Colonic mucosa (tissue), 4 donors: ENCODE measurements around the gene RASGEF1C. TPM values are rescaled to one million over a fixed set of nuclear protein-coding genes. Genes with fewer than 3 reads are reported as not detected.

Experiments used
- DNase-seq: peaks from one replicate; pipeline ENCODE4 v3.0.0-alpha.2; 2020
- H3K27ac ChIP-seq: fragments of 200-600 bp; one replicate; pipeline ENCODE4 v1.8.0; 2021
- H3K27me3 ChIP-seq: fragments of 200-600 bp; one replicate; pipeline ENCODE4 v1.8.0; 2021
- H3K36me3 ChIP-seq: fragments of 200-600 bp; one replicate; pipeline ENCODE4 v1.8.0; 2021
- H3K4me1 ChIP-seq: fragments of 200-600 bp; one replicate; pipeline ENCODE4 v1.8.0; 2021; ENCODE audit warnings: mild to moderate bottlenecking
- H3K4me3 ChIP-seq: fragments of 200-600 bp; one replicate; pipeline ENCODE4 v1.8.0; 2021
- H3K9ac ChIP-seq, 2 donors: one replicate each; pipeline ENCODE4 v1.7.0; 2013; ENCODE audit warnings: control low read depth in 2 of 2, low read depth in 2 of 2, low read length in 2 of 2
- H3K9me3 ChIP-seq: fragments of 200-600 bp; one replicate; pipeline ENCODE4 v1.8.0; 2021
- intact Hi-C: fragments of 100-400 bp; cut with DNase I; formaldehyde crosslinking; loops from one replicate; pipeline ENCODE4 v1.14.1; 2022
- total RNA-seq, 2 donors: library from RNA; stranded (reverse); fragmentation: NEBNext Ultra II Directional in 1 of 2; extraction: Animal tissue kit (Norgen Biotek cat#: 25700) in 1 of 2; gene quantifications; one replicate each; pipeline ENCODE4 v1.2.1, GENCODE V29; 2021
- TF ChIP-seq, protein P1 (sequence below): fragments of 200-600 bp; IDR thresholded peaks from one replicate; pipeline ENCODE4 v1.8.0; 2022; ENCODE audit warnings: antibody characterized with exemption, mild to moderate bottlenecking
- donor health status: healthy.
- donor health status: DM: no; HTN: no; CAD: no.
- donor health status: DM: no; HTN: no; CAD: no.

RASGEF1C gene
- total RNA-seq, 2 donors from 2014 or later: 0.85 TPM; not detected in 1

GRCh38 chr5:180214870-180215770 is 6.1 kb upstream of the RASGEF1C start:
- no peak overlapping the region for H3K27ac ChIP-seq
- H3K9me3 ChIP-seq: no peaks in the 10 kb centered on the region
- intact Hi-C loops: no loop called here
- TF ChIP-seq, protein P1, sequence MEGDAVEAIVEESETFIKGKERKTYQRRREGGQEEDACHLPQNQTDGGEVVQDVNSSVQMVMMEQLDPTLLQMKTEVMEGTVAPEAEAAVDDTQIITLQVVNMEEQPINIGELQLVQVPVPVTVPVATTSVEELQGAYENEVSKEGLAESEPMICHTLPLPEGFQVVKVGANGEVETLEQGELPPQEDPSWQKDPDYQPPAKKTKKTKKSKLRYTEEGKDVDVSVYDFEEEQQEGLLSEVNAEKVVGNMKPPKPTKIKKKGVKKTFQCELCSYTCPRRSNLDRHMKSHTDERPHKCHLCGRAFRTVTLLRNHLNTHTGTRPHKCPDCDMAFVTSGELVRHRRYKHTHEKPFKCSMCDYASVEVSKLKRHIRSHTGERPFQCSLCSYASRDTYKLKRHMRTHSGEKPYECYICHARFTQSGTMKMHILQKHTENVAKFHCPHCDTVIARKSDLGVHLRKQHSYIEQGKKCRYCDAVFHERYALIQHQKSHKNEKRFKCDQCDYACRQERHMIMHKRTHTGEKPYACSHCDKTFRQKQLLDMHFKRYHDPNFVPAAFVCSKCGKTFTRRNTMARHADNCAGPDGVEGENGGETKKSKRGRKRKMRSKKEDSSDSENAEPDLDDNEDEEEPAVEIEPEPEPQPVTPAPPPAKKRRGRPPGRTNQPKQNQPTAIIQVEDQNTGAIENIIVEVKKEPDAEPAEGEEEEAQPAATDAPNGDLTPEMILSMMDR: no peak
- no peaks in the 10 kb centered on the region for H3K36me3 ChIP-seq
- no peak overlapping the region for H3K4me3 ChIP-seq
- no peaks in the 10 kb centered on the region for H3K4me1 ChIP-seq
- no peak for DNase-seq
- H3K9ac ChIP-seq: no peak overlapping the region
- H3K27me3 ChIP-seq: no peaks in the 10 kb centered on the region

- H3K4me1 ChIP-seq: no peaks in the 10 kb centered on the region
- no peak overlapping the region for H3K27ac ChIP-seq
- no peak overlapping the region for H3K4me3 ChIP-seq
- no peak overlapping the region for H3K9ac ChIP-seq
- H3K36me3 ChIP-seq: no peaks in the 10 kb centered on the region
- no peaks in the 10 kb centered on the region for H3K9me3 ChIP-seq
- TF ChIP-seq, protein P1: no peak
- H3K27me3 ChIP-seq: no peaks in the 10 kb centered on the region
- intact Hi-C loops: no loop called here
- DNase-seq: no peak
Measured at GRCh38 chr5:180213657-180214207, 4.7 kb upstream of the RASGEF1C start.

DNA sequence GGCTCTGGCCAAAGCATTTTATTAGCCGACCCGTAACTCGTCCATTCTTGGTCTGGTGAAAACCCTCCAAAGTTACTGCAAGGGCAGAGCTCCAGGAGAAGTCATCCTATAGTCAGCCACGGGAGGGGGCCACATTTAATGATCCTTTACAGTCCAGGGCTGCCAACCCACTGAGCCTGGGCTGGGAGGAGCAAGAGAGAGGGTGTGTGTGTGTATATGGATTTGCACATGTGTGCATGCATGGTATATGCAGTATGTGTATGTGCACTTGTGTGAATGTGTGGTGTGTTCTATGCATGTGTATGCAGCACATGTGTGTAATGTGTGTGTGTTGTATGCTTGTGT is 4.2 kb upstream of the RASGEF1C start:
- Histone ChIP-seq H3K4me1 (no peaks in the 10 kb centered on the region), H3K9ac (no peak overlapping the region), H3K27me3 (peaks cover 3% of the 10 kb centered on the region), H3K9me3 (no peaks in the 10 kb centered on the region), H3K27ac (no peak overlapping the region), H3K36me3 (no peaks in the 10 kb centered on the region), H3K4me3 (no peak overlapping the region)
- intact Hi-C loops: no loop called here
- DNase-seq: no peak
- TF ChIP-seq, protein P1: no peak

DNA sequence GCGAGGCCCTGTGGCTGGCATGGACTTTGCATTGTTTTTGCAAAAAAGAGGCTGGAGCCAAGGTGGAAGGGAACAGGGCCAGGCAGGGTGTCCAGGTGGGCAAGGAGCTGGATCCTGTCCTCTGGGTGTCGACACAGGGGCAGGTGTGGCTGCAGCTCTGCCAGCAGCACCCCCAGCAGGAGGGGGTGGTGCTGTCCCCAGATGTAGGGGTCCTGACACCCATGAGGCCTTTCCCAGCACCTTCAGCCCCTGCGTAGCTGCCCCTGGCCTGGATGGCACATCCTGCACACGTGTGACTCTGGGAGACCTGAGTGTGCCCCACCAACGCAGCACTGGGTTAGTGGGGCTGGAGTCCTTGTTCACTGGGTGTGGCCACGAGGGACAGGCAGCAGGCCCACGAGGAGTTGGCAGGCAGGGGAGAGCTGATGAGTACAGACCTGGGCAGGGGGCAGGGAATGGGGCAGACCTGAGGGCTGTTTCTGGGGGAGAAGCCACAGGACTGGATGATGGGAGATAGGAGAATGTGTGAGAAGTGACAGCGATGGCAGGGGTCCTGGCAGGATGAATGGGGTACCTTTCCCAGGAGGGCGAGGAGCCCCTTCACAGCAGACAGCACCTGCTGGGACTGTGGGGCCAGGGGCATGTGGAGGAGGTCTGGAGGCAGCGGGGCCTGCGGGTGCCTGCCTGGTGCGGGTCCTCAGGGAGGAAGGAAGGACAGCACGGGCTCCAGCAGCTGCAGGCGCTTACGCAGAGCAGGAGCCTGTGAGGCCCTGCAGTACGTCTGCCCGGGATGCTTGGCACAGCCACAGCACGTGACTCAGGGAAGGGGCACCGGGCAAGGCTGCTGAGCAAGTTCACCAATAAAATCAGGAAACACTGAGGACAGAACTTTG is 3.6 kb upstream of the RASGEF1C start:
- Histone ChIP-seq H3K4me1 (no peaks in the 10 kb centered on the region), H3K27me3 (peaks cover 9% of the 10 kb centered on the region), H3K9me3 (no peaks in the 10 kb centered on the region), H3K36me3 (no peaks in the 10 kb centered on the region), H3K27ac (no peak overlapping the region), H3K9ac (no peak overlapping the region), H3K4me3 (no peak overlapping the region)
- no peak for DNase-seq
- TF ChIP-seq, protein P1: no peak
- intact Hi-C loops: no loop called here

DNA sequence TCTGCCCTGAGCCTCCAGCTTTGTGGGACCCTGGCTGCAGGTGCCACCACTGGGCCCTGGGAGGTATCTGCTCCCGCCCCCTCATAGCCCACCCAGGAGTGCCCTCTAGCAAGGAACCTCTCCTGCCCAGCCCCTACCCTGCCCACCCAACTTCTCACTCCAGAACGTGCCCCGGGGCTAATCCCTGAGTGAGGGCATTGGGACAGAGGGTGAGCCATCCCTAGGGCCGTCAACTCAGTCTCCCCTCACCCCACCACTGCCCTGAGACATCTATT is 2.7 kb upstream of the RASGEF1C start:
- H3K27me3 ChIP-seq: peaks cover 14% of the 10 kb centered on the region

More for the DNA sequence above, 2.7 kb upstream of the RASGEF1C start:
- no peaks in the 10 kb centered on the region for H3K4me1 ChIP-seq
- H3K4me3 ChIP-seq: no peak overlapping the region
- H3K36me3 ChIP-seq: no peaks in the 10 kb centered on the region
- no peaks in the 10 kb centered on the region for H3K9me3 ChIP-seq
- TF ChIP-seq, protein P1: no peak
- intact Hi-C loops: no loop called here
- no peak for DNase-seq
- H3K9ac ChIP-seq: no peak overlapping the region
- H3K27ac ChIP-seq: no peak overlapping the region
